Parietal lobe (tissue), 1 donor: Measurements from ENCODE around the gene TIMD4. TPM values are rescaled to one million over a fixed set of nuclear protein-coding genes. Genes with fewer than 3 reads are reported as not detected.

Experiments used
- total RNA-seq: library from RNA; depleted of rRNA; stranded (reverse); fragments of >200 nt; gene quantifications from one replicate; pipeline ENCODE4 v1.2.3, GENCODE V29; 2014

TIMD4 gene
- not detected for total RNA-seq

GRCh38 chr5:156963125-156963524 is at the start of gene TIMD4:
Gene TIMD4 (minus strand): TSS chr5:156963226. CDS start chr5:156963198, 28 bp downstream.

Other genes with a start within 250 kb of the TIMD4 start
- gene PPP1R2B, start 112.9 kb downstream of the TIMD4 start, total RNA-seq, result not detected
- 0.94 TPM for gene HAVCR1, start 95.9 kb upstream of the TIMD4 start, total RNA-seq
- 5.0 TPM for gene HAVCR2, start 145.8 kb upstream of the TIMD4 start, total RNA-seq
- 32.2 TPM for gene MED7, start 179.6 kb upstream of the TIMD4 start, total RNA-seq
- not detected for gene GARIN3, start 203.0 kb upstream of the TIMD4 start, total RNA-seq
- not detected for gene ITK, start 217.6 kb upstream of the TIMD4 start, total RNA-seq